Lung (tissue), 12 donors: Measurements from ENCODE around the gene ZNF410. TPM values are rescaled to one million over a fixed set of nuclear protein-coding genes. Genes with fewer than 3 reads are reported as not detected.
A peak's percentile ranks its signal among the peaks of the same experiment; 100 is the strongest.

Experiments used
- ATAC-seq: fragments of 200-7000 bp; cut with Tn5 transposase; one replicate; pipeline ENCODE4 v1.9.1; 2020; ENCODE audit warnings: moderate number of reproducible peaks; ENCODE audit not compliant: insufficient read depth, low FRiP score
- DNase-seq, 3 donors: peaks; one replicate each; pipeline ENCODE4 v3.0.0-alpha.2; 2013 to 2017
- H3K27ac ChIP-seq, 2 donors: one replicate each; pipeline ENCODE4 v1.5.1; 2013; ENCODE audit warnings: mild to moderate bottlenecking in 2 of 2, moderate library complexity in 2 of 2, control low read depth in 1 of 2, inconsistent platforms in 1 of 2, low read depth in 1 of 2, low read length in 1 of 2
- H3K27me3 ChIP-seq, 3 donors: one replicate each; pipeline ENCODE4 v1.5.1; 2013; ENCODE audit warnings: low read length in 2 of 3; ENCODE audit not compliant: control insufficient read depth in 3 of 3, insufficient read depth in 3 of 3
- H3K36me3 ChIP-seq, 4 donors: one replicate each; pipeline ENCODE4 v1.5.1; 2013; ENCODE audit warnings: low read length in 4 of 4, mild to moderate bottlenecking in 1 of 4, moderate library complexity in 1 of 4; ENCODE audit not compliant: control insufficient read depth in 4 of 4, insufficient read depth in 4 of 4
- H3K4me1 ChIP-seq, 5 donors: one replicate each; pipeline ENCODE4 v1.5.1; 2013; ENCODE audit warnings: low read length in 5 of 5, mild to moderate bottlenecking in 2 of 5, moderate library complexity in 1 of 5; ENCODE audit not compliant: control insufficient read depth in 5 of 5, insufficient read depth in 5 of 5
- H3K4me3 ChIP-seq: one replicate; pipeline ENCODE4 v1.5.1; 2013; ENCODE audit warnings: mild to moderate bottlenecking, control low read depth, moderate library complexity
- H3K9ac ChIP-seq, 2 donors: one replicate each; pipeline ENCODE4 v1.5.1; 2013; ENCODE audit warnings: low read length in 2 of 2, control low read depth in 1 of 2; ENCODE audit not compliant: insufficient read depth in 1 of 2
- H3K9me3 ChIP-seq, 4 donors: one replicate each; pipeline ENCODE4 v1.5.1; 2013; ENCODE audit warnings: low read length in 3 of 4, mild to moderate bottlenecking in 1 of 4, moderate library complexity in 1 of 4; ENCODE audit not compliant: control insufficient read depth in 4 of 4, insufficient read depth in 3 of 4
- CTCF ChIP-seq: IDR thresholded peaks from 2 replicates; pipeline ENCODE4 v1.5.1; 2012; ENCODE audit warnings: mild to moderate bottlenecking; ENCODE audit errors: control extremely low read depth, extremely low read depth
- WGBS, 2 donors: extraction: QIAGEN DNeasy Blood & Tissue Kit; methylation state at CpG; one replicate each; pipeline ENCODE4 v1.1.7; 2013; 5-methylcytosine and 5-hydroxymethylcytosine counted together
- polyA plus RNA-seq, 2 donors: library from polyadenylated mRNA; stranded (reverse); fragments of 200-250 nt; gene quantifications; one replicate each; pipeline ENCODE4 v1.2.1, GENCODE V29; 2013
- total RNA-seq, 2 donors: library from RNA; depleted of rRNA in 1 of 2; stranded (reverse); fragments of >200 nt in 1 of 2; gene quantifications; one replicate each; pipeline ENCODE4 v1.2.1, GENCODE V29; 2014 to 2021
- donor health status: control.
- donor health status: control.
- donor health status: Bipolar disorder and iron deficiency.
- donor health status: healthy.
- donor health status: DM: yes; HTN: yes; CAD: no.

Gene ZNF410
- total and polyA plus RNA-seq, 4 donors: 31.5 to 76.1 (median 35.4) TPM

- DNase-seq: peak in 1 of 3 donors; percentile 11
- Histone ChIP-seq H3K36me3 (no peaks in the 10 kb centered on the region), H3K4me1 (peaks cover 2 to 15% (median 8%) of the 10 kb centered on the region in 5 donors), H3K9me3 (no peaks in the 10 kb centered on the region), H3K27me3 (no peaks in the 10 kb centered on the region), H3K4me3 (no peak overlapping the region), H3K9ac (peak overlapping the region; percentile 83 to 96), H3K27ac (peak overlapping the region; percentile 85 to 96)
- no peak for TF ChIP-seq CTCF
- WGBS, 2 donors: 51 to 52% methylated on average over 6 of the region's 6 CpGs
- ATAC-seq: no peak
Measured at GRCh38 chr14:73851000-73851399, 35.7 kb upstream of the ZNF410 start.

GRCh38 chr14:73851567-73852382 lies 34.9 kb upstream of the ZNF410 start, which contains the start of gene PTGR2:
TSS of gene PTGR2 (plus strand) at chr14:73851831. CDS start at chr14:73858863, 7,032 bp downstream.
- peak within 1 kb of the TSS; percentile 83 to 96 for H3K9ac ChIP-seq
- no peak for TF ChIP-seq CTCF

GRCh38 chr14:73859145-73859544 lies 27.5 kb upstream of the ZNF410 start:
- ATAC-seq (no peak), DNase-seq (peak in 1 of 3 donors; percentile 18)
- no peaks in the 10 kb centered on the region for H3K9me3 ChIP-seq
- no peaks in the 10 kb centered on the region for H3K27me3 ChIP-seq
- H3K27ac ChIP-seq: no peak overlapping the region
- H3K4me1 ChIP-seq: no peaks in the 10 kb centered on the region
- H3K4me3 ChIP-seq: no peak overlapping the region
- no peak for TF ChIP-seq CTCF
- H3K36me3 ChIP-seq: peaks cover 0 to 11% (median 6%) of the 10 kb centered on the region in 4 donors
- no peak overlapping the region for H3K9ac ChIP-seq

More at GRCh38 chr14:73851567-73852382, 34.9 kb upstream of the ZNF410 start, which contains the start of gene PTGR2:
- H3K4me3 ChIP-seq: peak within 1 kb of the TSS; percentile 42
- WGBS, 2 donors: 1% methylated on average over 51 of the region's 51 CpGs
- H3K36me3 ChIP-seq: no peaks in the 10 kb centered on the region
- DNase-seq (peak; percentile 99), ATAC-seq (peak; percentile 97)
- peaks cover 2 to 15% (median 8%) of the 10 kb centered on the region in 5 donors for H3K4me1 ChIP-seq
- no peaks in the 10 kb centered on the region for H3K9me3 ChIP-seq
- peak within 1 kb of the TSS; percentile 85 to 96 for H3K27ac ChIP-seq
- H3K27me3 ChIP-seq: no peaks in the 10 kb centered on the region
